IMR-90 (cell line): ENCODE measurements around the gene ADAMTSL4. TPM values are rescaled to one million over a fixed set of nuclear protein-coding genes. Genes with fewer than 3 reads are reported as not detected.

Experiments used
- ATAC-seq: fragments of 200-7000 bp; cut with Tn5 transposase; 2 replicates; pipeline ENCODE4 v1.9.1; 2020; ENCODE audit warnings: low read depth, mild to moderate bottlenecking, moderate library complexity
- BruUV-seq: library from RNA; stranded (reverse); fragments of 400-500 nt; replicated peaks from 2 replicates; lab custom pipeline; 2021; lab: Mats Ljungman, UMichigan
- CTCF ChIA-PET: fragments of 300-600 bp; formaldehyde crosslinking; extraction: SDS; loops from one replicate; lab custom pipeline; 2021; ENCODE audit warnings: antibody characterized with exemption; lab: Yijun Ruan, JAX
- POLR2A ChIA-PET: fragments of 300-600 bp; sonication (Branson Sonifier 250); formaldehyde crosslinking; loops from one replicate; lab custom pipeline; 2022; ENCODE audit warnings: antibody characterized with exemption; ENCODE audit not compliant: unreplicated experiment; lab: Charles Lee
- DNase-seq: peaks from one replicate; pipeline ENCODE4 v3.0.0; 2013
- H2AFZ ChIP-seq: replicated peaks from 2 replicates; pipeline ENCODE3; 2013; ENCODE audit warnings: low read length, mild to moderate bottlenecking; ENCODE audit not compliant: poor library complexity
- H2AK5ac ChIP-seq: 2 replicates; pipeline ENCODE4 v1.6.1; 2013; ENCODE audit warnings: low read depth, low read length, inconsistent platforms
- H2AK9ac ChIP-seq: replicated peaks from 2 replicates; pipeline ENCODE3; 2013; ENCODE audit warnings: mild to moderate bottlenecking, low read depth, low read length, moderate library complexity; ENCODE audit not compliant: poor library complexity
- H2BK120ac ChIP-seq: 2 replicates; pipeline ENCODE4 v1.6.1; 2013; ENCODE audit warnings: low read depth, low read length, inconsistent platforms
- H2BK15ac ChIP-seq: 3 replicates; pipeline ENCODE4 v1.6.1; 2013; ENCODE audit warnings: low read depth, low read length, inconsistent platforms
- H2BK20ac ChIP-seq: 2 replicates; pipeline ENCODE4 v1.6.1; 2013; ENCODE audit warnings: low read depth, mild to moderate bottlenecking, inconsistent platforms, low read length, moderate library complexity
- H2BK5ac ChIP-seq: 2 replicates; pipeline ENCODE4 v1.6.1; 2013; ENCODE audit warnings: mild to moderate bottlenecking, low read depth, low read length, inconsistent platforms; ENCODE audit not compliant: poor library complexity, severe bottlenecking
- H3K14ac ChIP-seq: replicated peaks from 2 replicates; pipeline ENCODE4 v1.6.1; 2013; ENCODE audit warnings: low read depth, low read length, inconsistent platforms
- H3K18ac ChIP-seq: 2 replicates; pipeline ENCODE4 v1.6.1; 2013; ENCODE audit warnings: low read depth, low read length, control low read depth
- H3K23ac ChIP-seq: 2 replicates; pipeline ENCODE4 v1.6.1; 2013; ENCODE audit warnings: low read depth, low read length, inconsistent platforms
- H3K27ac ChIP-seq: 2 replicates; pipeline ENCODE4 v1.5.1; 2013; ENCODE audit warnings: mild to moderate bottlenecking, control low read depth, low read length; ENCODE audit not compliant: insufficient read depth
- H3K27me3 ChIP-seq: 2 replicates; pipeline ENCODE4 v1.6.1; 2013; ENCODE audit warnings: low read length; ENCODE audit not compliant: control insufficient read depth, insufficient read depth
- H3K36me3 ChIP-seq: 2 replicates; pipeline ENCODE4 v1.6.1; 2013; ENCODE audit warnings: low read length, mixed read lengths; ENCODE audit not compliant: control insufficient read depth, insufficient read depth
- H3K4ac ChIP-seq: 2 replicates; pipeline ENCODE4 v1.6.1; 2013; ENCODE audit warnings: low read depth, low read length, inconsistent platforms
- H3K4me1 ChIP-seq: 2 replicates; pipeline ENCODE4 v1.6.1; 2013; ENCODE audit warnings: low read length, mixed read lengths; ENCODE audit not compliant: control insufficient read depth, insufficient read depth
- H3K4me2 ChIP-seq: 2 replicates; pipeline ENCODE4 v1.6.1; 2013; ENCODE audit warnings: low read depth, mild to moderate bottlenecking, control low read depth, low read length, moderate library complexity
- H3K4me3 ChIP-seq: 2 replicates; pipeline ENCODE4 v1.5.1; 2013; ENCODE audit warnings: low read depth, mild to moderate bottlenecking, control low read depth, low read length, moderate library complexity; ENCODE audit not compliant: insufficient read depth
- H3K56ac ChIP-seq: 2 replicates; pipeline ENCODE4 v1.6.1; 2013; ENCODE audit warnings: low read length, inconsistent platforms; ENCODE audit not compliant: insufficient read depth; ENCODE audit errors: extremely low read depth
- H3K79me1 ChIP-seq, 2 experiments: 2 replicates each; pipeline ENCODE4 v1.6.1; 2013; ENCODE audit warnings: low read length in 2 of 2, inconsistent platforms in 1 of 2, low read depth in 1 of 2
- H3K9ac ChIP-seq: 2 replicates; pipeline ENCODE4 v1.6.1; 2013; ENCODE audit warnings: low read depth, low read length, control low read depth
- H3K9me1 ChIP-seq: 2 replicates; pipeline ENCODE4 v1.6.1; 2013; ENCODE audit warnings: low read length, inconsistent platforms; ENCODE audit not compliant: insufficient read depth
- H3K9me3 ChIP-seq: 2 replicates; pipeline ENCODE4 v1.6.1; 2013; ENCODE audit warnings: low read length; ENCODE audit not compliant: control insufficient read depth, insufficient read depth
- H4K20me1 ChIP-seq: 2 replicates; pipeline ENCODE4 v1.6.1; 2013; ENCODE audit warnings: low read length, inconsistent platforms; ENCODE audit not compliant: insufficient read depth
- H4K5ac ChIP-seq: 2 replicates; pipeline ENCODE4 v1.6.1; 2013; ENCODE audit warnings: mild to moderate bottlenecking, low read depth, low read length, control low read depth
- H4K8ac ChIP-seq, 2 experiments: 2 replicates each; pipeline ENCODE4 v1.6.1; 2013; ENCODE audit warnings: low read depth in 2 of 2, low read length in 2 of 2, control low read depth in 1 of 2, inconsistent platforms in 1 of 2
- H4K91ac ChIP-seq: 2 replicates; pipeline ENCODE4 v1.6.1; 2013; ENCODE audit warnings: low read depth, low read length, inconsistent platforms; ENCODE audit not compliant: insufficient read depth
- BHLHE40 ChIP-seq: fragments of 150-350 bp; IDR thresholded peaks from 2 replicates; pipeline ENCODE4 v1.6.1; 2016; ENCODE audit warnings: mild to moderate bottlenecking, low read depth, low read length
- CEBPB ChIP-seq: IDR thresholded peaks from 2 replicates; pipeline ENCODE4 v1.6.1; 2012; ENCODE audit warnings: low read depth, low read length, improper control_type of control experiment
- MAZ ChIP-seq: IDR thresholded peaks from 2 replicates; pipeline ENCODE4 v1.6.1; 2012; ENCODE audit warnings: low read depth, mild to moderate bottlenecking, low read length, improper control_type of control experiment, moderate library complexity, borderline replicate concordance
- RCOR1 ChIP-seq: IDR thresholded peaks from 2 replicates; pipeline ENCODE4 v1.6.1; 2012; ENCODE audit warnings: mild to moderate bottlenecking, low read length, improper control_type of control experiment; ENCODE audit not compliant: insufficient replicate concordance
- SMC3 ChIP-seq: fragments of 150-350 bp; IDR thresholded peaks from 2 replicates; pipeline ENCODE4 v1.6.1; 2016; ENCODE audit warnings: low read depth, mild to moderate bottlenecking, antibody characterized with exemption, low read length, moderate library complexity
- WGBS, 2 experiments: methylation state at CpG; one replicate each; pipeline versions ENCODE4 v1.1.5 to v1.1.7; 2013; ENCODE audit warnings: missing lambda C conversion rate in 2 of 2; ENCODE audit not compliant: insufficient read length in 1 of 2; ENCODE audit errors: extremely low coverage in 2 of 2; 5-methylcytosine and 5-hydroxymethylcytosine counted together
- dilution Hi-C: fragments of 300-500 bp; cut with HindIII; formaldehyde crosslinking; loops from one replicate; pipeline ENCODE4 v1.14.3; 2018; ENCODE audit warnings: low sequenced_read_pairs; ENCODE audit not compliant: unreplicated experiment
- in situ Hi-C: fragments of 300-500 bp; cut with MboI; formaldehyde crosslinking; loops from 3 replicates; pipeline ENCODE4 v1.14.3; 2019; ENCODE audit warnings: low sequenced_read_pairs, inconsistent platforms, mixed read lengths
- intact Hi-C: fragments of 100-400 bp; cut with micrococcal nuclease; formaldehyde crosslinking; loops from 2 replicates; pipeline ENCODE4 v1.10.0; 2022
- polyA plus RNA-seq, 3 experiments: library from polyadenylated mRNA; depleted of rRNA; stranded (reverse); fragments of >200 nt; gene quantifications; 2 replicates each; pipeline ENCODE4 v1.2.3, GENCODE V29; 2012; ENCODE audit warnings: low replicate concordance in 1 of 3
- total RNA-seq: library from RNA; depleted of rRNA; stranded (reverse); fragments of >200 nt; gene quantifications from 2 replicates; pipeline ENCODE4 v1.2.3, GENCODE V29; 2012
- TF ChIP-seq, protein P1 (sequence below): fragments of 150-350 bp; IDR thresholded peaks from 2 replicates; pipeline ENCODE4 v1.6.1; 2017; ENCODE audit warnings: mild to moderate bottlenecking, antibody characterized with exemption, low read length, low read depth

ADAMTSL4 gene
- total and polyA plus RNA-seq, 2 of the 4 experiments (the other 2 are of a cell fraction), result 0.54 to 12.2 TPM

DNA sequence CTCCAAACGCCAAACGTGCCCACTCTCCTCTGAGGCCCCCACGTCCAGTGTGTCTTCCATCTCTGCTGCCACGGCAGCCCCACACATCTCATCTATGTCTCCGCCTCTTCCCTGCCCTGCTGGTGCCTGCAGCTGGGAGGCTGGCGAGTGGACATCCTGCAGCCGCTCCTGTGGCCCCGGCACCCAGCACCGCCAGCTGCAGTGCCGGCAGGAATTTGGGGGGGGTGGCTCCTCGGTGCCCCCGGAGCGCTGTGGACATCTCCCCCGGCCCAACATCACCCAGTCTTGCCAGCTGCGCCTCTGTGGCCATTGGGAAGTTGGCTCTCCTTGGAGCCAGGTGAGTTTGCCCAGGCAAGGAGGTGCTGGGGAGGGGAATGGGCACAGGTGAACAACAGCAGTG is 8.6 kb downstream of the ADAMTSL4 start:
- Histone ChIP-seq H3K56ac (no peak overlapping the region), H3K36me3 (peaks cover 5% of the 10 kb centered on the region), H3K27me3 (no peaks in the 10 kb centered on the region), H3K4me2 (no peak overlapping the region), H2AFZ (no peak overlapping the region), H4K91ac (no peak overlapping the region), H4K5ac (no peak overlapping the region), H2BK120ac (no peak overlapping the region), H4K8ac (no peak overlapping the region), H3K18ac (no peak overlapping the region), H2BK20ac (no peak overlapping the region), H3K9me3 (no peaks in the 10 kb centered on the region), H3K4me3 (no peak overlapping the region), H3K4me1 (peaks cover 20% of the 10 kb centered on the region), H2AK9ac (no peak overlapping the region), H2AK5ac (no peak overlapping the region), H2BK15ac (no peak overlapping the region), H3K14ac (no peak overlapping the region), H3K27ac (no peak overlapping the region), H3K4ac (no peak overlapping the region), H4K20me1 (peaks cover 18% of the 10 kb centered on the region), H3K23ac (no peak overlapping the region), H3K79me1 (peaks cover 12 to 71% of the 10 kb centered on the region in 2 experiments), H3K9ac (no peak overlapping the region), H3K9me1 (peaks cover 11% of the 10 kb centered on the region), H2BK5ac (no peak overlapping the region)
- 100% methylated on average over 1 of the region's 15 CpGs; no CpG with 5 or more reads in 1 of the 2 experiments for WGBS, 2 experiments
- dilution Hi-C loops, result no loop called here
- no TSS peak for BruUV-seq
- ATAC-seq (no peak), DNase-seq (no peak)
- intact Hi-C loops, result no loop called here
- POLR2A ChIA-PET, result no interaction called here
- in situ Hi-C loops, result loop anchor here (10.0 kb wide), 1 partner anchor 293 kb away; the partner anchor contains the start of gene APH1A
- CTCF ChIA-PET, result no interaction called here
- TF ChIP-seq RCOR1 (no peak), MAZ (no peak), BHLHE40 (no peak), CEBPB (no peak), SMC3 (no peak)
- TF ChIP-seq, protein P1, sequence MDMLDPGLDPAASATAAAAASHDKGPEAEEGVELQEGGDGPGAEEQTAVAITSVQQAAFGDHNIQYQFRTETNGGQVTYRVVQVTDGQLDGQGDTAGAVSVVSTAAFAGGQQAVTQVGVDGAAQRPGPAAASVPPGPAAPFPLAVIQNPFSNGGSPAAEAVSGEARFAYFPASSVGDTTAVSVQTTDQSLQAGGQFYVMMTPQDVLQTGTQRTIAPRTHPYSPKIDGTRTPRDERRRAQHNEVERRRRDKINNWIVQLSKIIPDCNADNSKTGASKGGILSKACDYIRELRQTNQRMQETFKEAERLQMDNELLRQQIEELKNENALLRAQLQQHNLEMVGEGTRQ, result no peak
